GM18520 (cell line): ENCODE data around the gene LIMK1.

Experiments used
- ATAC-seq: cut with Tn5 transposase; IDR thresholded peaks from one replicate; pipeline ENCODE4 v1.9.1; 2021; ENCODE audit not compliant: unreplicated experiment

LIMK1 gene

DNA sequence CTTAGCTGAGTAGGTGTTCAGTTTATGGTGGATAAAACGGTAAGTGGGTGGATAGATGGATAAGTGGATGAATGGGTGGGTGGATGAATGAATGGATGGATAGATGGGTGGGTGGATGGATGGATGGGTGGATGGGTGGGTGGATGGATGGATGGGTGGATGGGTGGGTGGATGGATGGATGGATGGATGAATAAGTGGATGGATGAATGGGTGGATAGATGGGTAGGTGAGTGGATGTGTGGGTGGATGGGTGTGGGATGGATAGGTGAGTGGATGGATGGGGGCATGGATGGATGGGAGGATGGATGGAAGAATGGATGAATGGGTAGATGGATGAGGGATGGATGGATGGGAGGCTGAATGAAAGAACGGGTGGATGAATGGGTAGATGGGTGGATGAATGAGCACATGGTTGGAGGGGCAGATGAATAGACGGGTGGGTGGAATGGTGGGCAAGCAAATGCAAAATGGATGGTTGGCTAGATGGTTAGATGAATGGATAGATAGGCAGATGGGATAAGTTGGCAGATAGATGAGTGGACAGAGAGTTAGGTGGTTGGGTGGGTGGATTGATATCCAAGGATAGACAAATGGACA lies 29.9 kb upstream of the LIMK1 start:
- ATAC-seq: no peak

DNA sequence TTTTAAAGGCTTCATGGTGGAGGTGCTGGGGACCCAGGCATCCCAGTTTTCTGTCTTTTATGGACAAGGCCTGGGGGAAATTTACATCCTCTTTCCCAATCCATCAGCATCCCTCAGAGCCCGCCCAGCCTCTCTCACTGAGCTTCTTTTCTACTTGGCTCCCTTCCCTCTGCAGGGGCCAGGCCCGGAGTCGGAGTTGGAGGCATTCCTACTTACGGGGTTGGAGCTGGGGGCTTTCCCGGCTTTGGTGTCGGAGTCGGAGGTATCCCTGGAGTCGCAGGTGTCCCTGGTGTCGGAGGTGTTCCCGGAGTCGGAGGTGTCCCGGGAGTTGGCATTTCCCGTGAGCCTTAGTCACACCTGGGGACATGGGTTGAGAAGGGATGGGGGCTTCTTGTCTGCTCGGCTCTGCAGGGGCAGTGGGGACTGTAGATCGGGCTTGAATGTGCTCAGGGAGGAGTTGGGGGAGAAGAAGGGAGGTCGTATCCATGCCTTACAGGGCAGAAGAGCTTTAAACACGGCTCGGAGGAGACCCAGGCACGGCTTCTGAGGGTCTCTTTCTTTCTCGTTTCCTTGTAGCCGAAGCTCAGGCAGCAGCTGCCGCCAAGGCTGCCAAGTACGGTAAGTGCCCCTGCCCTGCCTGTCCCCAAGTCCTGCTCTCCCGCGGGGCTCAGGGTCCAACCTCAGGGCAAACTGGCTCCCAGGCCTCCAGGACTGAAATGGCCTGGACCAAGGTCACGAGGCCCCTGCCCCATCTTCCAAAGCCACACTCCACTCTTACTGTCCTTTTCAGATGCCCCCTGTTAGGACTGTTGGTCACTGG lies 27.3 kb upstream of the LIMK1 start:
- ATAC-seq: no peak

- ATAC-seq: no peak
Observed at GRCh38 chr7:74057216-74057925, 26.2 kb upstream of the LIMK1 start.

GRCh38 chr7:74057987-74058386 lies 25.6 kb upstream of the LIMK1 start:
- no peak for ATAC-seq

DNA sequence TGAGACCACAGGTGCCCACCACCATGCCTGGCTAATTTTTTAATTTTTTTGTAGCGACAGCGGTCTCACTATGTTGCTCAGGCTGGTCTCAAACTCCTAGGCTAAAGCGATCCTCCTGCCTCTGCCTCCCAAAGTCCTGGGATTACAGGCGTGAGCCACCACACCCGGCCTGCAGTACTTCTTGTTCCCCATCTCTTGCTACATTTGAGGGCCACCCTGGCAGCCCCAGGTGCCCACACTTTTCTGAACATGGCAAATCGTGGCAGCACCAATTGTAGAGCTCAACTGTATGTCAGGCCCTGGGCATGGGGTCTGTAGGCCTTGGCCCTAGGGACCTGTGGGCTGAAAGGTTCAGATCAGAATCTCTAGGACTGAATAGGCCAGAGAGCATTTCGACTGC lies 25.1 kb upstream of the LIMK1 start:
- no peak for ATAC-seq

GRCh38 chr7:74059037-74059436 lies 24.6 kb upstream of the LIMK1 start:
- ATAC-seq: no peak

- no peak for ATAC-seq
Observed at GRCh38 chr7:74059681-74060588, 23.7 kb upstream of the LIMK1 start.

DNA sequence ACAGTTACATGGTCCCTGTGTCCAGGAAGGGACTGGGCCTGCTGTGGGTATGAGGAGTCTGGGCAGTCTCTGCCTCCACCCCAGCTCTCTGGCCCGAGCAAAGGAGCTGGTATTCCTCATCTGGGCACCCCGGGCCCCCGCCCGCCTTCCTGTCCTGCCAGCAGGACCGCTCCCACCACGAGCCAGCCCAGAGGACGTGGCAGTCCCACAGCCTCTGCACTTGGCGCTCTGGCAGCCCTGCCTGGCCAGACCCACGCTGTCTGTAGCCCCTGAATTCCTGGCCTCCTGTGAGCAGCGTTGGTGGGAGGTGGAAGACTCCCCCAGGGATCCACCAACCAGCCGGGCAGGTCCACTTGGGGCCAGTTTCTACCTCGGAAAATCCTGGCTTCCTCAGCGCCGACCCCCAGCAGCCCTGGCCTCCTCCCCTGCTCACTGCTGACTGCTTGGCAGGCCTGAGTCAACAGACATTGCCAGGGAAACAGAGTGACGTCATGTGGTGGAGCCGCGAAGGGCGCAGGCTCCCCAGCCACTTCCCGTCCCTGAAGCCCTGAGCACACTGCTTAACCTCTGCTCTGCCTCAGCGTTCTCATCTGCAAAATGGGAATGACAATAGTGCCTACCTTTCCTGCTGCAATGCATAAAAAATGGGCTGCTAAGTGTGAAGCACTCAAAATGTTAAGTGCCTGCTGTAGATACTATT lies 21.6 kb upstream of the LIMK1 start:
- ATAC-seq: peak; percentile 95

DNA sequence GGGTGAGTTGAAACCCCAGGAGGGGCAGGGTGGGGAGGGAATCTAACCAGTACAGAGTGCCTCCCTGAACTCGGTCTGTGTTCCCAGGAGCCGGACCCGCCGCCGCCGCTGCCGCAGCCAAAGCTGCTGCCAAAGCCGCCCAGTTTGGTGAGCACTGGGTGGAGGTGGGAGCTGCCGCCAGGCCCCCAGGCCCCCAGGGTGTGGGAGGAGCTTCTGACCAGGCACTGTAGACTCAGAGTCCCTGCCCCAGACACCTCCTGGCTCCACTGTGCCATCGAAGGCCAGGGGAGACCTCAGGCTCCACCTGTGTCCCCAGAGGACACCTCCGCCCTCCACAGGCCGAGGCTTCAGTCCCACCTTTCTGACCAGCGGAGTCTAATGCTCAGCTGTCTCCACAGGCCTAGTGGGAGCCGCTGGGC lies 20.4 kb upstream of the LIMK1 start:
- no peak for ATAC-seq

DNA sequence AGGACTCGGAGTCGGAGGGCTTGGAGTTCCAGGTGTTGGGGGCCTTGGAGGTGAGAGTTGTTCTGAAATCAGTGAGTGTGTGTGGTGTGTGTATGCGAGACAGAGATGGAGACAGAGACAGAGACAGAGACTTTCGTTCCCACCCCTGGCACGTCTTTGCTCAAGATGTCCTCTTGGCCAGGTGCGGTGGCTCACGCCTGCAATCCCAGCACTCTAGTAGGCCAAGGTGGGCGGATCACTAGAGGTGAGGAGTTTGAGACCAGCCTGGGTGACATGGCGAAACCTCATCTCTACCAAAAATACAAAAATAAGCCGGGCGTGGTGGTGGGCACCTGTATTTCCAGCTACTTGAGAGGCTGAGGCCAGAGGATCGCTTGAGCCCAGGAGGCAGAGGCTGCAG lies 20.0 kb upstream of the LIMK1 start:
- ATAC-seq: no peak

DNA sequence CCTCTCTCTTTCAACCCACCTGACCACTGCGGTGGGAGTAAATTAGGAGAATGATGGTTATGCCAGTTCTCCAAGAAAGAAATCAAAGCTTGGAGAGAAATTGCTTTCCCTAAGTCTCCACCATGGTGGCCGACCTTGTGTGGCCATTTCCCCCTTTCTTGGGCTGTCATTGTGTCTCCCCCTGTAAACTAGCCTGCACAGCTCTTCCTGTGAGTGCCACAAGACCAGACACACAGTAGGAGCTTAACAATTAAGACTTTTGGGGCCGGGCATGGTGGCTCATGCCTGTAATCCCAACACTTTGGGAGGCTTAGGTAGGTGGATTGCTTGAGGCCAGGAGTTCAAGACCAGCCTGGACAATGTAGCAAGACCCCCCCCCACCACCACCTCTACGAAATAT lies 18.9 kb upstream of the LIMK1 start:
- no peak for ATAC-seq

DNA sequence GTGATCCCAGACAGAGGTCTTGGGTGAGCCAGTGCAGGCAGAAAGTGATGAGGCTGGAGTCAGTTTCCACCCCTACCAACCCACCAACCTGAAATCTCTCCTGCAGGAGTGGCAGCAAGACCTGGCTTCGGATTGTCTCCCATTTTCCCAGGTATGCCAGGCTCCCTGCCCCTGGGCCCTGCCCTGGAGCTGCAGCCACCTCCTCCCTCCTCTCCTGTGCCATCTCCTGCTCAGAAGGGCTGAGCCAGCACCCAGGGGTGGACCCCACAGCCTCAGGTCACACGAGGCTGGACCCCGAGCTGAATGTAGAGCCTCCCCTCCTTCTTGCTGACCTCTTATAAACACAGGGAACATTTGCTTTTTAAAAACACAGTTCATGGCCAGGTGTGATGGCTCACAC lies 17.0 kb upstream of the LIMK1 start:
- ATAC-seq: no peak

DNA sequence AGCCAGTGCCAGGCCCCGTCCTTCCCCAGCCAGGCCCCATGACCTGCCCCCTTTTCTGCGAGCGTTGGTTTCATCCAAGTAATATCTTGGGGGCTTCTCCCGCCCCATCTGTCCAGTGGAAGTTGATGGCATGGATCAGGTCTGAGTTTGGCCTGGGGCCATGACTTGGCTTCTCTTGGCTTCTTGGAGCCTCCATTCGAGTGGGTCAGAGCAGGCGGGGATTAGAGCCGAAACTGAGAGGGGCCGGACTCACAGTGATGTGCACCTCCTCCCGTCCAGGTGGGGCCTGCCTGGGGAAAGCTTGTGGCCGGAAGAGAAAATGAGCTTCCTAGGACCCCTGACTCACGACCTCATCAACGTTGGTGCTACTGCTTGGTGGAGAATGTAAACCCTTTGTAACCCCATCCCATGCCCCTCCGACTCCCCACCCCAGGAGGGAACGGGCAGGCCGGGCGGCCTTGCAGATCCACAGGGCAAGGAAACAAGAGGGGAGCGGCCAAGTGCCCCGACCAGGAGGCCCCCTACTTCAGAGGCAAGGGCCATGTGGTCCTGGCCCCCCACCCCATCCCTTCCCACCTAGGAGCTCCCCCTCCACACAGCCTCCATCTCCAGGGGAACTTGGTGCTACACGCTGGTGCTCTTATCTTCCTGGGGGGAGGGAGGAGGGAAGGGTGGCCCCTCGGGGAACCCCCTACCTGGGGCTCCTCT lies 15.1 kb upstream of the LIMK1 start:
- ATAC-seq: no peak

GRCh38 chr7:74069086-74069541 lies 14.5 kb upstream of the LIMK1 start:
- no peak for ATAC-seq

GRCh38 chr7:74069790-74070618 lies 13.6 kb upstream of the LIMK1 start:
- ATAC-seq: no peak

DNA sequence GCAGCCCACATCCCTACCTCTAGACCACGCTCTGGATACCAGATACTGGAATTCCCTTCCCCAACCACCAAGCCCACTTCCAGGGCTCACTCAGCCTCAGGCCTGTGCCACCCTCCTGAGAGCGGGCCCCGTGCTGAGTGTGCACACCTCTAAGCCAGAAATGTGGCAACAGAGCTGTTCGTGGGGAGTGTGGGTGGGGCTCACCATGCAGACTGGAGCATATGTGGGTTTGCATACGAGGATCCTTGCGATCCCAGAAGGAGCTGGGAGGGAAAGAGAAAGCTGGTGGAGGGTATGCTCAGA lies 13.0 kb upstream of the LIMK1 start:
- no peak for ATAC-seq

DNA sequence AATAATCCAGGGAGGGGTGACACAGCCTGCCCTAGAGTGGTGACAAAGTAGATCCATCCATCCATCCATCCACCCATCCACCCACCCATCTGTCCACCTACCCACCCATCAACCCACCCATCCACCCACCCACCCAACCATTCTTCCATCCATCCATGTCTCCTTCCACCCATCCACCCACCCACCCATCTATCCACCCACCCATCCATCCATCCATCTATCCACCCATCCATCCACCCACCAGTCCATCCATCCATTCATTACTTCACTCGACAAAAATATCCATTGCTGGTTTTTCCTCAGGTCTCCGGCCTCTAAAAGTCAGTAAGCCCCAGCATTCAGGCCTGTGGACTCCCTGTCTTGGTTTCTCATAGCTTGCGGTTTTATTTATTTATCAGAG lies 12.5 kb upstream of the LIMK1 start:
- no peak for ATAC-seq

DNA sequence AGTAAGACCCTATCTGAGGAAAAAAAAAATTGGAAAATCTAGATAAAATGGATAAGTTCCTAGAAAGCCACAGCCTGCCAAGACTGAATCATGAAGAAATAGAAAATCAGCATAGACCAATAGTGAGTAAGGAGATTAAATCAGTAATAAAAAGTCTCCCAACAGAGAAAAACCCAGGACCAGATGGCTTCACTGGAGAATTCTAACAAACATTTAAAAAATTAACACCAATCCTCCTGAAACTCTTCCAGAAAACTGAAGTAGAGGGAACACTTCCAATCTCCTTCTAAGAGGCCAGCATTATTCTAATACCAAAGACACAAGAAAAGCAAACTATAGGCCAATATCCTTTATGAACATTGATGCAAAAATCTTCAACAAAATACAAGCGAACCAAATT lies 8.8 kb upstream of the LIMK1 start:
- no peak for ATAC-seq

GRCh38 chr7:74078461-74078860 lies 5.1 kb upstream of the LIMK1 start:
- ATAC-seq: no peak
